Fibroblast of villous mesenchyme (primary cell): ENCODE measurements around the gene NEK10. TPM values are rescaled to one million over a fixed set of nuclear protein-coding genes. Genes with fewer than 3 reads are reported as not detected.

Experiments used
- DNase-seq: peaks from one replicate; pipeline ENCODE4 v3.0.0-alpha.2; 2010; ENCODE audit warnings: low read depth
- H3K4me3 ChIP-seq: 2 replicates; pipeline ENCODE4 v1.5.1; 2011; ENCODE audit warnings: low read depth, mild to moderate bottlenecking, low read length
- CTCF ChIP-seq: IDR thresholded peaks from 2 replicates; pipeline ENCODE4 v1.5.1; 2012; ENCODE audit warnings: low read depth, mild to moderate bottlenecking, low read length; ENCODE audit not compliant: insufficient read depth
- total RNA-seq: library from RNA; depleted of rRNA; stranded (reverse); fragments of >200 nt; gene quantifications from 2 replicates; pipeline ENCODE4 v1.2.3, GENCODE V29; 2012

The NEK10 gene
- total RNA-seq, 1 donor, result 6.9 TPM

- DNase-seq, result no peak
- no peak for TF ChIP-seq CTCF
- H3K4me3 ChIP-seq, result no peak overlapping the region
Observed at GRCh38 chr3:27119639-27120038, 249.5 kb downstream of the NEK10 start.

- no peak for TF ChIP-seq CTCF
- H3K4me3 ChIP-seq, result no peak overlapping the region
- DNase-seq, result no peak
Observed at GRCh38 chr3:27115352-27115751, 253.8 kb downstream of the NEK10 start.

GRCh38 chr3:27114684-27115083 lies 254.5 kb downstream of the NEK10 start:
- DNase-seq, result no peak
- no peak overlapping the region for H3K4me3 ChIP-seq
- TF ChIP-seq CTCF, result no peak

- TF ChIP-seq CTCF, result no peak
- DNase-seq, result no peak
Observed at GRCh38 chr3:27114129-27114528, 255.1 kb downstream of the NEK10 start.

GRCh38 chr3:27110020-27110419 lies 259.2 kb downstream of the NEK10 start:
- TF ChIP-seq CTCF, result no peak

More at GRCh38 chr3:27114129-27114528, 255.1 kb downstream of the NEK10 start:
- no peak overlapping the region for H3K4me3 ChIP-seq

GRCh38 chr3:27108322-27108721 lies 260.9 kb downstream of the NEK10 start:
- H3K4me3 ChIP-seq, result no peak overlapping the region
- no peak for DNase-seq
- no peak for TF ChIP-seq CTCF

More at GRCh38 chr3:27110020-27110419, 259.2 kb downstream of the NEK10 start:
- H3K4me3 ChIP-seq, result no peak overlapping the region
- no peak for DNase-seq

GRCh38 chr3:27105904-27106303 lies 263.3 kb downstream of the NEK10 start:
- DNase-seq, result no peak
- H3K4me3 ChIP-seq, result no peak overlapping the region
- no peak for TF ChIP-seq CTCF
